HG03039 (cell line): Measurements from ENCODE around the gene LENG9.
"Not testable (repeated sequence)": the region's sequence is repeated elsewhere in the genome, so short reads cannot be mapped to it uniquely, and the experiment has no call there.

ENCODE experiments used
- ATAC-seq: cut with Tn5 transposase; IDR thresholded peaks from one replicate; pipeline ENCODE4 v1.9.1; 2021; ENCODE audit warnings: mild to moderate bottlenecking, moderate library complexity; ENCODE audit not compliant: unreplicated experiment

The LENG9 gene

GRCh38 chr19:54463531-54464043, at the start of gene LENG9:
Gene LENG9, minus strand, starts transcription at chr19:54463778. Its CDS starts 252 bp downstream, at chr19:54463526.
- ATAC-seq = peak; percentile 47

GRCh38 chr19:54509200-54509940, 45.8 kb upstream of the LENG9 start:
- ATAC-seq = not testable (repeated sequence)

- ATAC-seq = not testable (repeated sequence)
Observed at GRCh38 chr19:54508487-54508886, 44.9 kb upstream of the LENG9 start.

- ATAC-seq = no peak
Observed at GRCh38 chr19:54507824-54508223, 44.2 kb upstream of the LENG9 start.

- ATAC-seq = not testable (repeated sequence)
Observed at GRCh38 chr19:54507038-54507717, 43.6 kb upstream of the LENG9 start.

- ATAC-seq = no peak
Observed at GRCh38 chr19:54506079-54506478, 42.5 kb upstream of the LENG9 start.

- not testable (repeated sequence) for ATAC-seq
Observed at GRCh38 chr19:54505542-54505941, 42.0 kb upstream of the LENG9 start.

- no peak for ATAC-seq
Observed at GRCh38 chr19:54502518-54503048, 39.0 kb upstream of the LENG9 start, which contains the start of gene LAIR2. Gene LAIR2, plus strand, starts transcription at chr19:54502831. Its CDS starts 88 bp downstream, at chr19:54502919.

GRCh38 chr19:54498451-54498772, 34.8 kb upstream of the LENG9 start:
- not testable (repeated sequence) for ATAC-seq

- not testable (repeated sequence) for ATAC-seq
Observed at GRCh38 chr19:54497747-54498450, 34.3 kb upstream of the LENG9 start.

GRCh38 chr19:54495284-54495683, 31.7 kb upstream of the LENG9 start:
- ATAC-seq = not testable (repeated sequence)

- ATAC-seq = no peak
Observed at GRCh38 chr19:54493967-54494585, 30.5 kb upstream of the LENG9 start.

GRCh38 chr19:54493056-54493455, 29.5 kb upstream of the LENG9 start:
- not testable (repeated sequence) for ATAC-seq

- ATAC-seq = no peak
Observed at GRCh38 chr19:54492568-54492967, 29.0 kb upstream of the LENG9 start.

- no peak for ATAC-seq
Observed at GRCh38 chr19:54489766-54490165, 26.2 kb upstream of the LENG9 start.

- ATAC-seq = no peak
Observed at GRCh38 chr19:54489341-54489740, 25.8 kb upstream of the LENG9 start.

GRCh38 chr19:54485851-54486250, 22.3 kb upstream of the LENG9 start:
- no peak for ATAC-seq

- ATAC-seq = no peak
Observed at GRCh38 chr19:54484451-54484850, 20.9 kb upstream of the LENG9 start.

- no peak for ATAC-seq
Observed at GRCh38 chr19:54482889-54483288, 19.3 kb upstream of the LENG9 start.

GRCh38 chr19:54481326-54481930, 17.9 kb upstream of the LENG9 start:
- ATAC-seq = no peak
